B cell (primary cell): ENCODE measurements around the gene ADA. TPM values are rescaled to one million over a fixed set of nuclear protein-coding genes. Genes with fewer than 3 reads are reported as not detected.

Experiments used
- ATAC-seq: fragments of 200-7000 bp; cut with Tn5 transposase; one replicate; pipeline ENCODE4 v1.10.0; 2021; ENCODE audit warnings: low read depth, mild to moderate bottlenecking, moderate number of reproducible peaks, moderate library complexity
- CTCF ChIA-PET: fragments of 350-600 bp; sonication (Branson Sonifier 250); formaldehyde crosslinking; loops from one replicate; lab custom pipeline; 2021; ENCODE audit warnings: antibody characterized with exemption, inconsistent platforms; lab: Charles Lee
- POLR2A ChIA-PET: fragments of 350-600 bp; sonication (Branson Sonifier 250); formaldehyde crosslinking; loops from one replicate; lab custom pipeline; 2021; ENCODE audit warnings: antibody characterized with exemption; lab: Charles Lee
- DNase-seq: peaks from one replicate; pipeline ENCODE4 v3.0.0; 2013
- H2AFZ ChIP-seq: 2 replicates; pipeline ENCODE4 v1.6.1; 2012; ENCODE audit warnings: mild to moderate bottlenecking, low read depth, low read length; ENCODE audit not compliant: insufficient read depth, poor library complexity, severe bottlenecking
- H3K27ac ChIP-seq, 2 donors: 1 replicate in 1 of 2; 2 replicates in 1 of 2; pipeline ENCODE4 v1.5.1; 2012 to 2013; ENCODE audit warnings: low read length in 2 of 2, mild to moderate bottlenecking in 2 of 2, moderate library complexity in 1 of 2
- H3K27me3 ChIP-seq, 4 experiments: fragments of 200-600 bp in 1 of 4; sonication (generic) in 1 of 4; replicated peaks in 1 of 4; 1 replicate in 2 of 4; 2 replicates in 2 of 4; pipeline versions ENCODE4 v1.6.1 to v1.7.0; 2013 to 2016; ENCODE audit warnings: low read length in 3 of 4, mild to moderate bottlenecking in 2 of 4, mixed read lengths in 1 of 4, moderate library complexity in 1 of 4; ENCODE audit not compliant: insufficient read depth in 4 of 4, control insufficient read depth in 3 of 4; ENCODE audit errors: control extremely low read depth in 1 of 4
- H3K36me3 ChIP-seq, 2 experiments: replicated peaks in 1 of 2; 1 replicate in 1 of 2; 2 replicates in 1 of 2; pipeline versions ENCODE4 v1.6.1 to v1.7.1; 2013; ENCODE audit warnings: low read length in 1 of 2; ENCODE audit not compliant: insufficient read depth in 2 of 2, control insufficient read depth in 1 of 2; ENCODE audit errors: control extremely low read depth in 1 of 2, extremely low read depth in 1 of 2
- H3K4me1 ChIP-seq, 2 donors: fragments of 200-600 bp in 1 of 2; sonication (generic) in 1 of 2; 1 replicate in 1 of 2; 2 replicates in 1 of 2; pipeline versions ENCODE4 v1.5.1 to v1.6.1; 2013 to 2017; ENCODE audit warnings: low read length in 2 of 2; ENCODE audit not compliant: control insufficient read depth in 2 of 2, insufficient read depth in 2 of 2
- H3K4me2 ChIP-seq: replicated peaks from 2 replicates; pipeline ENCODE3; 2012; ENCODE audit warnings: mild to moderate bottlenecking, low read depth, low read length; ENCODE audit not compliant: poor library complexity, severe bottlenecking
- H3K4me3 ChIP-seq, 5 experiments: fragments of 200-600 bp in 1 of 5; sonication (generic) in 1 of 5; 1 replicate in 3 of 5; 2 replicates in 2 of 5; pipeline versions ENCODE4 v1.5.1 to v1.7.0; 2011 to 2016; ENCODE audit warnings: low read length in 4 of 5, mild to moderate bottlenecking in 4 of 5, low read depth in 2 of 5, control low read depth in 1 of 5, moderate library complexity in 1 of 5; ENCODE audit not compliant: insufficient read depth in 1 of 5; ENCODE audit errors: control extremely low read depth in 1 of 5, extremely low read depth in 1 of 5
- H3K79me2 ChIP-seq: fragments of 200-600 bp; sonication (generic); one replicate; pipeline ENCODE4 v1.6.0; 2016; ENCODE audit warnings: low read length; ENCODE audit not compliant: control insufficient read depth, insufficient read depth
- H3K9ac ChIP-seq: fragments of 200-600 bp; sonication (generic); 2 replicates; pipeline ENCODE4 v1.6.1; 2017; ENCODE audit warnings: mild to moderate bottlenecking, low read length, moderate library complexity
- H3K9me3 ChIP-seq, 3 donors: one replicate each; pipeline versions ENCODE4 v1.6.1 to v1.7.1; 2013; ENCODE audit warnings: low read length in 2 of 3; ENCODE audit not compliant: control insufficient read depth in 2 of 3, insufficient read depth in 1 of 3; ENCODE audit errors: control extremely low read depth in 1 of 3
- H4K20me1 ChIP-seq: 2 replicates; pipeline ENCODE4 v1.6.0; 2012; ENCODE audit warnings: mild to moderate bottlenecking, low read length; ENCODE audit not compliant: insufficient read depth, control insufficient read depth, poor library complexity, severe bottlenecking
- H3K27ac Mint-ChIP-seq: one replicate; pipeline ENCODE4 v1.8.0; 2021; ENCODE audit warnings: mixed read lengths
- H3K27me3 Mint-ChIP-seq: one replicate; pipeline ENCODE4 v1.8.0; 2021; ENCODE audit warnings: mixed read lengths
- H3K4me1 Mint-ChIP-seq: one replicate; pipeline ENCODE4 v1.8.0; 2021; ENCODE audit warnings: mixed read lengths
- H3K4me3 Mint-ChIP-seq: one replicate; pipeline ENCODE4 v1.8.0; 2021; ENCODE audit warnings: mixed read lengths
- H3K9me3 Mint-ChIP-seq: one replicate; pipeline ENCODE4 v1.8.0; 2022; ENCODE audit warnings: mixed read lengths; ENCODE audit not compliant: insufficient read depth
- CTCF ChIP-seq: fragments of 200-600 bp; IDR thresholded peaks from one replicate; pipeline ENCODE4 v1.8.0; 2022; ENCODE audit warnings: antibody characterized with exemption, mild to moderate bottlenecking
- EZH2 ChIP-seq: IDR thresholded peaks from 2 replicates; pipeline ENCODE4 v1.6.1; 2012; ENCODE audit warnings: borderline replicate concordance, low read depth, mild to moderate bottlenecking, moderate library complexity, low read length; ENCODE audit not compliant: insufficient read depth, poor library complexity, severe bottlenecking
- WGBS: methylation state at CpG from one replicate; pipeline ENCODE4 v1.1.5; 2013; ENCODE audit warnings: missing lambda C conversion rate; ENCODE audit not compliant: insufficient coverage; 5-methylcytosine and 5-hydroxymethylcytosine counted together
- intact Hi-C: fragments of 100-400 bp; cut with micrococcal nuclease; formaldehyde crosslinking; loops from one replicate; pipeline ENCODE4 v1.10.0; 2022
- polyA plus RNA-seq: library from polyadenylated mRNA; depleted of rRNA; stranded (reverse); fragments of >200 nt; gene quantifications from 2 replicates; pipeline ENCODE4 v1.2.3, GENCODE V29; 2012
- total RNA-seq, 2 donors: library from RNA; stranded (reverse); fragments of 120-200 nt in 1 of 2; gene quantifications; 1 replicate in 1 of 2; 2 replicates in 1 of 2; pipeline versions ENCODE4 v1.2.3 to v1.2.4, GENCODE V29; 2013 to 2022

ADA gene
- total and polyA plus RNA-seq, 2 donors (not counting 1 experiment from before 2014, with no cell fraction given) = 10.0 to 34.2 TPM

- Mint-ChIP-seq H3K27me3 (no peaks in the 10 kb centered on the region), H3K4me3 (peak overlapping the region; percentile 92), H3K27ac (peak overlapping the region; percentile 91), H3K4me1 (peaks cover 93% of the 10 kb centered on the region), H3K9me3 (no peaks in the 10 kb centered on the region)
- TF ChIP-seq CTCF = peak; percentile 55
- no peak for TF ChIP-seq EZH2
- ChIA-PET POLR2A (interaction anchor here (4.0 kb wide), 1 partner anchor 7 kb away, joined by 29 read pairs; no protein-coding TSS in a partner anchor), CTCF (interaction anchor here (3.6 to 24.0 kb wide), 3 partner anchors 8 to 20 kb away, joined by 18 to 772 read pairs (median 105); no protein-coding TSS in a partner anchor)
- no peaks in the 10 kb centered on the region for H3K27me3 ChIP-seq
- peak overlapping the region; percentile 57 to 94 (median 76) for H3K4me3 ChIP-seq
- DNase-seq = peak; percentile 71
- no peaks in the 10 kb centered on the region for H4K20me1 ChIP-seq
- peak overlapping the region; percentile 74 for H3K4me2 ChIP-seq
- no peaks in the 10 kb centered on the region for H3K9me3 ChIP-seq
- peaks cover 83 to 94% of the 10 kb centered on the region in 2 donors for H3K4me1 ChIP-seq
- WGBS = 13% methylated on average over 1 of the region's 4 CpGs
- ATAC-seq = peak; percentile 8
- peak overlapping the region; percentile 18 for H2AFZ ChIP-seq
- H3K9ac ChIP-seq = peak overlapping the region; percentile 85
- H3K79me2 ChIP-seq = peaks cover 84% of the 10 kb centered on the region
- intact Hi-C loops = loop anchor here (2.0 to 10.0 kb wide), 3 partner anchors 15 to 381 kb away; partner anchors contain the start of genes OSER1, STK4 and TOMM34
- H3K27ac ChIP-seq = peak overlapping the region; percentile 85 to 89
- H3K36me3 ChIP-seq = peaks cover 0 to 2% of the 10 kb centered on the region in 2 experiments
Observed at GRCh38 chr20:44584162-44584561, 67.3 kb downstream of the ADA start.

GRCh38 chr20:44583157-44583556 is 68.3 kb downstream of the ADA start:
- CTCF ChIA-PET = interaction anchor here (0.8 to 24.0 kb wide), 4 partner anchors 8 to 57 kb away, joined by 3 to 772 read pairs (median 10); no protein-coding TSS in a partner anchor
- POLR2A ChIA-PET = interaction anchor here (0.8 to 3.0 kb wide), 4 partner anchors 12 to 27 kb away, joined by 3 to 9 read pairs (median 7); no protein-coding TSS in a partner anchor
- WGBS = 56% methylated on average over 1 of the region's 1 CpG

More at GRCh38 chr20:44583157-44583556, 68.3 kb downstream of the ADA start:
- H3K9ac ChIP-seq = peak overlapping the region; percentile 85
- DNase-seq (no peak), ATAC-seq (no peak)
- intact Hi-C loops = loop anchor here (10.0 kb wide), 2 partner anchors 368 to 382 kb away; partner anchors contain the start of genes OSER1, STK4 and TOMM34
- Mint-ChIP-seq H3K27ac (peak overlapping the region; percentile 91), H3K9me3 (no peaks in the 10 kb centered on the region), H3K27me3 (no peaks in the 10 kb centered on the region), H3K4me1 (peaks cover 90% of the 10 kb centered on the region), H3K4me3 (peak overlapping the region; percentile 92)
- no peak for TF ChIP-seq CTCF
- no peak for TF ChIP-seq EZH2
- H3K9me3 ChIP-seq = no peaks in the 10 kb centered on the region
- H3K27me3 ChIP-seq = no peaks in the 10 kb centered on the region
- peaks cover 77% of the 10 kb centered on the region for H3K79me2 ChIP-seq
- H3K4me2 ChIP-seq = peak overlapping the region; percentile 74
- peaks cover 0 to 2% of the 10 kb centered on the region in 2 experiments for H3K36me3 ChIP-seq
- H3K4me1 ChIP-seq = peaks cover 75 to 86% of the 10 kb centered on the region in 2 donors
- peak overlapping the region; percentile 68 for H2AFZ ChIP-seq
- H3K4me3 ChIP-seq = peak overlapping the region; percentile 57 to 94 (median 76)
- H4K20me1 ChIP-seq = no peaks in the 10 kb centered on the region
- peak overlapping the region; percentile 85 to 89 for H3K27ac ChIP-seq
